HG03558 (cell line): Measurements from ENCODE around the gene CABP7.

ENCODE experiments used
- ATAC-seq: cut with Tn5 transposase; IDR thresholded peaks from one replicate; pipeline ENCODE4 v1.9.1; 2021; ENCODE audit warnings: moderate number of reproducible peaks; ENCODE audit not compliant: unreplicated experiment; ENCODE audit errors: extremely low read depth

The CABP7 gene

GRCh38 chr22:29718949-29719898 is 579 bp upstream of the CABP7 start:
- no peak for ATAC-seq

GRCh38 chr22:29720811-29721323 is 1.1 kb downstream of the CABP7 start:
- no peak for ATAC-seq

- no peak for ATAC-seq
Measured at GRCh38 chr22:29722151-29722550, 2.3 kb downstream of the CABP7 start.

- ATAC-seq, result no peak
Measured at GRCh38 chr22:29722587-29722986, 2.8 kb downstream of the CABP7 start.

GRCh38 chr22:29723766-29724165 is 4.0 kb downstream of the CABP7 start:
- no peak for ATAC-seq

- ATAC-seq, result no peak
Measured at GRCh38 chr22:29724843-29725242, 5.0 kb downstream of the CABP7 start.

GRCh38 chr22:29726106-29726505 is 6.3 kb downstream of the CABP7 start:
- no peak for ATAC-seq

GRCh38 chr22:29726512-29727130 is 6.8 kb downstream of the CABP7 start:
- no peak for ATAC-seq

GRCh38 chr22:29727131-29727523 is 7.3 kb downstream of the CABP7 start:
- ATAC-seq, result no peak

GRCh38 chr22:29729161-29729560 is 9.4 kb downstream of the CABP7 start:
- ATAC-seq, result no peak

GRCh38 chr22:29731058-29731850 is 11.5 kb downstream of the CABP7 start:
- no peak for ATAC-seq

GRCh38 chr22:29732883-29733282 is 13.1 kb downstream of the CABP7 start:
- no peak for ATAC-seq

GRCh38 chr22:29733362-29734201 is 13.8 kb downstream of the CABP7 start:
- ATAC-seq, result no peak

- no peak for ATAC-seq
Measured at GRCh38 chr22:29734406-29734805, 14.6 kb downstream of the CABP7 start.

GRCh38 chr22:29734838-29735237 is 15.0 kb downstream of the CABP7 start:
- ATAC-seq, result no peak

- no peak for ATAC-seq
Measured at GRCh38 chr22:29735416-29735815, 15.6 kb downstream of the CABP7 start.

- no peak for ATAC-seq
Measured at GRCh38 chr22:29737251-29738117, 17.7 kb downstream of the CABP7 start.

- no peak for ATAC-seq
Measured at GRCh38 chr22:29738118-29738815, 18.5 kb downstream of the CABP7 start.
